ENCODE results near the gene FOLR1.

FOLR1 gene

GRCh38 chr11:72236774-72237111 lies 44.8 kb downstream of the FOLR1 start:
- DNase-seq: no peak

GRCh38 chr11:72237112-72237931 lies 45.4 kb downstream of the FOLR1 start:
- DNase-seq: no peak

- no peak for DNase-seq
Measured at GRCh38 chr11:72238040-72238450, 46.1 kb downstream of the FOLR1 start.

- no peak for DNase-seq
Measured at GRCh38 chr11:72238492-72239312, 46.8 kb downstream of the FOLR1 start.

- no peak for DNase-seq
Measured at GRCh38 chr11:72239313-72239848, 47.4 kb downstream of the FOLR1 start.

GRCh38 chr11:72239849-72240460 lies 48.0 kb downstream of the FOLR1 start:
- DNase-seq: no peak

- DNase-seq: no peak
Measured at GRCh38 chr11:72240461-72241290, 48.7 kb downstream of the FOLR1 start.

GRCh38 chr11:72241291-72241781 lies 49.4 kb downstream of the FOLR1 start:
- DNase-seq: no peak

GRCh38 chr11:72242141-72242540 lies 50.2 kb downstream of the FOLR1 start:
- no peak for DNase-seq

- DNase-seq: no peak
Measured at GRCh38 chr11:72243173-72244059, 51.5 kb downstream of the FOLR1 start.

GRCh38 chr11:72244060-72244360 lies 52.1 kb downstream of the FOLR1 start, which contains the start of gene PHOX2A:
TSS of gene PHOX2A (minus strand) at chr11:72244176. CDS start at chr11:72244004, 172 bp downstream.
- no peak for DNase-seq

- no peak for DNase-seq
Measured at GRCh38 chr11:72244361-72245262, 52.7 kb downstream of the FOLR1 start.

GRCh38 chr11:72245263-72245816 lies 53.4 kb downstream of the FOLR1 start:
- DNase-seq: no peak
